Tibial nerve (tissue), 4 donors: ENCODE data around the gene TNS3. TPM values are rescaled to one million over a fixed set of nuclear protein-coding genes. Genes with fewer than 3 reads are reported as not detected.

Experiments used
- DNase-seq, 2 donors: peaks; one replicate each; pipeline ENCODE4 v3.0.0-alpha.2; 2019; ENCODE audit warnings: low spot score in 2 of 2
- H3K27ac ChIP-seq, 4 donors: fragments of 200-600 bp; sonication (generic) in 3 of 4; one replicate each; pipeline ENCODE4 v1.5.1; 2017 to 2019; ENCODE audit warnings: mild to moderate bottlenecking in 1 of 4
- H3K27me3 ChIP-seq, 2 donors: fragments of 200-600 bp; sonication (generic) in 1 of 2; one replicate each; pipeline versions ENCODE4 v1.5.1 to v1.6.0; 2017 to 2019
- H3K36me3 ChIP-seq, 3 donors: fragments of 200-600 bp; sonication (generic); one replicate each; pipeline ENCODE4 v1.5.1; 2018 to 2019
- H3K4me1 ChIP-seq, 4 donors: fragments of 200-600 bp; sonication (generic) in 3 of 4; one replicate each; pipeline ENCODE4 v1.5.1; 2017 to 2019
- H3K4me3 ChIP-seq, 4 donors: fragments of 200-600 bp; sonication (generic) in 3 of 4; one replicate each; pipeline ENCODE4 v1.5.1; 2017 to 2019; ENCODE audit warnings: mild to moderate bottlenecking in 1 of 4, moderate library complexity in 1 of 4
- H3K9me3 ChIP-seq, 4 donors: fragments of 200-600 bp; sonication (generic) in 3 of 4; one replicate each; pipeline ENCODE4 v1.5.1; 2017 to 2019
- EP300 ChIP-seq, 2 donors: sonication (generic); formaldehyde crosslinking; IDR thresholded peaks; one replicate each; pipeline ENCODE4 v1.6.1; 2017; ENCODE audit warnings: antibody characterized with exemption in 2 of 2, mild to moderate bottlenecking in 1 of 2
- POLR2A ChIP-seq, 2 donors: fragments of 450-650 bp; IDR thresholded peaks; one replicate each; pipeline ENCODE4 v1.6.1; 2017; ENCODE audit warnings: antibody characterized with exemption in 2 of 2, mild to moderate bottlenecking in 2 of 2, moderate library complexity in 2 of 2
- WGBS, 2 donors: methylation state at CpG; one replicate each; pipeline ENCODE4 v1.1.5; 2018; 5-methylcytosine and 5-hydroxymethylcytosine counted together
- total RNA-seq, 4 donors: library from RNA; depleted of rRNA; stranded (reverse); fragments of >200 nt; gene quantifications; one replicate each; pipeline ENCODE4 v1.1.0, GENCODE V29; 2016
- TF ChIP-seq, protein P1 (sequence below), 5 experiments: fragments of 200-600 bp in 3 of 5; fragments of 450-650 bp in 2 of 5; sonication (generic) in 3 of 5; IDR thresholded peaks; one replicate each; pipeline ENCODE4 v1.5.1; 2016 to 2019; ENCODE audit warnings: antibody characterized with exemption in 5 of 5, mild to moderate bottlenecking in 3 of 5, moderate library complexity in 2 of 5

TNS3 gene
- total RNA-seq, 4 donors from 2014 or later: 118 to 142 (median 133) TPM

DNA sequence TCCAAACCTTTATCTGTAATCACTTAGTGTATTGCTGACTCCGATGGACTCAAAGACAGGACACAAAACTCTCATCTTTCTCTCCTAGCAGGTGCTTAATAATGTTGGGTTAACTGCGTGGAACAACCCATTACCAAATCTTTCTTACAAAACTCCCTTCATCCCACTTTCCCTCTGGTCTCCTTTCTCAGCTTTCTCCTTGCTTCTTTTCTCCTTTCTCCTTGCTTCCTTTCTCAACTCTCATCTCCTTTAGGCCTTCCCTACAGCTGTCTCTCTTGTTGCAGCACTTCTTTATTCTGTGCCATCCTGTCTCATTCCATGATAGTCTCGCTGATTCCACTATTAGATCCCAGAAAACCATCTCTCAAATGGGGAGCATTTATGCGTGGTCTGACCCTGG lies 67.5 kb downstream of the TNS3 start:
- TF ChIP-seq POLR2A (IDR thresholded peaks at IDR 0.05) (no peak), EP300 (IDR thresholded peaks at IDR 0.05) (no peak)
- TF ChIP-seq, protein P1, sequence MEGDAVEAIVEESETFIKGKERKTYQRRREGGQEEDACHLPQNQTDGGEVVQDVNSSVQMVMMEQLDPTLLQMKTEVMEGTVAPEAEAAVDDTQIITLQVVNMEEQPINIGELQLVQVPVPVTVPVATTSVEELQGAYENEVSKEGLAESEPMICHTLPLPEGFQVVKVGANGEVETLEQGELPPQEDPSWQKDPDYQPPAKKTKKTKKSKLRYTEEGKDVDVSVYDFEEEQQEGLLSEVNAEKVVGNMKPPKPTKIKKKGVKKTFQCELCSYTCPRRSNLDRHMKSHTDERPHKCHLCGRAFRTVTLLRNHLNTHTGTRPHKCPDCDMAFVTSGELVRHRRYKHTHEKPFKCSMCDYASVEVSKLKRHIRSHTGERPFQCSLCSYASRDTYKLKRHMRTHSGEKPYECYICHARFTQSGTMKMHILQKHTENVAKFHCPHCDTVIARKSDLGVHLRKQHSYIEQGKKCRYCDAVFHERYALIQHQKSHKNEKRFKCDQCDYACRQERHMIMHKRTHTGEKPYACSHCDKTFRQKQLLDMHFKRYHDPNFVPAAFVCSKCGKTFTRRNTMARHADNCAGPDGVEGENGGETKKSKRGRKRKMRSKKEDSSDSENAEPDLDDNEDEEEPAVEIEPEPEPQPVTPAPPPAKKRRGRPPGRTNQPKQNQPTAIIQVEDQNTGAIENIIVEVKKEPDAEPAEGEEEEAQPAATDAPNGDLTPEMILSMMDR (IDR thresholded peaks at IDR 0.05): no peak
- H3K4me3 ChIP-seq: no peak overlapping the region
- H3K27ac ChIP-seq: peak overlapping the region in 2 of 4 donors; percentile 15 to 62
- no peak for DNase-seq
- H3K4me1 ChIP-seq: peaks cover 0 to 75% (median 26%) of the 10 kb centered on the region in 4 donors
- H3K27me3 ChIP-seq: no peaks in the 10 kb centered on the region
- no peaks in the 10 kb centered on the region for H3K9me3 ChIP-seq
- peaks cover 0 to 2% (median 0%) of the 10 kb centered on the region in 3 donors for H3K36me3 ChIP-seq
- WGBS, 2 donors: 86 to 97% methylated on average over 4 of the region's 4 CpGs

DNA sequence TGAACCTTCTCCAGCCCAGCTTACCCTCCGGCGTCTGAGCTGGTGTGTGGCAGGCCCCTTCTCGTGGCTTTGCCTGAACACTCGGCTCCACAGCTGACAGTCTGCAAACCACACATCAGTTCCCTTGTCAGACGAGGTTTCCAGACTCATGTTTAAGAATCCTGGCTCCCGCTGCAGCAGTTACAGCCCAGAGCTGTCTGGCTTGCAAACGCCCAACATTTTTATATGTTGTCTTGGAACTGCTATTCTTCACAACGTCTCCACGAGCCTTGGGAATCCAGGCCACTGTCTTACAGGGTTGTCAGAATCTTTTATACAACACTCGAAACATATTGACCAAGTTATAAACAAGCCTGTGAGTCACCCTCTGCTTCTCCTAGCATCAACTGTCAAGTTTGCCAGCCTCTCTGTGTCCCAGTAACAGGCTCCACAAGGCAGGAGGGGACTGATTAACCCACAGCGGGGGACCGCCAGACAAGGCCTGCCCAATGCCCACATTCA lies 68.1 kb downstream of the TNS3 start:
- DNase-seq: no peak
- Histone ChIP-seq H3K9me3 (no peaks in the 10 kb centered on the region), H3K36me3 (peaks cover 0 to 8% (median 0%) of the 10 kb centered on the region in 3 donors), H3K4me1 (peaks cover 0 to 69% (median 23%) of the 10 kb centered on the region in 4 donors), H3K4me3 (no peak overlapping the region), H3K27me3 (no peaks in the 10 kb centered on the region), H3K27ac (peak overlapping the region in 3 of 4 donors; percentile 15 to 62 (median 30))
- TF ChIP-seq EP300 (IDR thresholded peaks at IDR 0.05) (no peak), POLR2A (IDR thresholded peaks at IDR 0.05) (no peak)
- TF ChIP-seq, protein P1 (IDR thresholded peaks at IDR 0.05): no peak
- 25 to 35% methylated on average over 12 of the region's 12 CpGs for WGBS, 2 donors

DNA sequence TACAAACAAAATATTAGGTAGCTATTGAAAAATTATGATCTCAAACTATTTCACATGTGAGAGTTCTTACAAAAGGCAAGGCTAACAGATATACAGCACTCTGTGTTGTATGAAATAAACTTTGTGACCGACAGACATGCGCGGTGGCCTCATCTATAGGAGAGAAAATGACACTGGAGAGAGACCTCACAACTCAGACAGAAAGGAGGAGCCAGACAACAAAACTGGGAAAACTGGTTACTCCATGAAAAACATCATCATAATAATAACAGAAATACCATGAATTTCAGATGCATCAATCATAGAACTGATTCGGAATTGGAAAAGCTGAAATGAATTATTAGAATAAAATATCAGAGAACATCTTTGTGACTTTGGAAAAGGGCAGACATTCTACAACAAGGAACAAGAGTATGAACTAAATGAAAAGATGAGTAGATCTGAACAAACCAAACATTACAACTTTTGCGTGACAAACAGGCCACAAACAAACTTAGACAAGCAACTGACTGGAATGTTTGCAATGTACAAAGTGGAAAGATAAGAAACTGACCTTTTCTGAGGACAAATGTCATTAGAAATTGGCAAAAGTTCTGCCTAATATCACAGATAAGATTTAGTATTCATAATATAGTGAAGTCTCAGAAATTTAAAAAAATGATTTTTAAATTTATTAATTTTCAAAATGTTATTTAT lies 69.3 kb downstream of the TNS3 start:
- peak overlapping the region in 2 of 4 donors; percentile 36 to 62 for H3K27ac ChIP-seq
- H3K4me3 ChIP-seq: no peak overlapping the region
- H3K4me1 ChIP-seq: peaks cover 0 to 69% (median 19%) of the 10 kb centered on the region in 4 donors
- no peak for DNase-seq
- H3K9me3 ChIP-seq: no peaks in the 10 kb centered on the region
- TF ChIP-seq, protein P1 (IDR thresholded peaks at IDR 0.05): no peak
- no peak for TF ChIP-seq POLR2A (IDR thresholded peaks at IDR 0.05)
- no peak for TF ChIP-seq EP300 (IDR thresholded peaks at IDR 0.05)
- H3K27me3 ChIP-seq: no peaks in the 10 kb centered on the region
- 60 to 61% methylated on average over 5 of the region's 5 CpGs for WGBS, 2 donors
- peaks cover 0 to 14% (median 0%) of the 10 kb centered on the region in 3 donors for H3K36me3 ChIP-seq

DNA sequence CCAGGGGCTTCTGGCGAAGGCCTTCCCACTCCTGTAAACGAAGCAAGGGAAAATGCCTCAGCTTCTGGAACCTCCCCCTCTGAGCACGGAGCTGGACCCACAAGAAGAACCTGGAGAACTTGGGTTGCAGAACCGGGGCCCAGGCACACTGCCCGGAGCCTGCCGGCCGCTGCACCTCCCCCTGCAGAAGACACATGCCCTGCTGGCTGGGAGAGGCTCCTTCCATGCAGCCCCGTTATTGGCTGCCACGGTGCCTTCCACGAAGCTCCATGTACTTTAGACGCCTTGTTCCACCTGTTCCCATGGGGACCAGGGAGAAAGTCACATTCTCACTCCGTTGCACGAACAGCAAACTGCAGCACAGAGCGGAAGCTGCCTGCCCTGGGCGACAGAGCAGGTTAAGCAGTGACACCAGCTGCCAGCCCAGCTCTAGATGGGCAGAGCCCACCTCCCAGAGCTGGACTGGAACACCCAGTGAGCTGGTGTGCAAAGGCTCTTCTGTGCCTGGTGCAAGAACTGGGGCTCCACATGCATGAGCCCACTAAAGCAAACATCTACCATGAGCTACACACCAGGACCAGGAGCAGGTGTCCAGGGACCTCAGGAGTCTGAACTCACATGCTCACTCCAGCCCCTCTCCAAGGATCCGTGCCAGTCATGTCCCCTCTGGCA lies 70.1 kb downstream of the TNS3 start:
- H3K36me3 ChIP-seq: peaks cover 0 to 14% (median 0%) of the 10 kb centered on the region in 3 donors
- peaks cover 0 to 69% (median 22%) of the 10 kb centered on the region in 4 donors for H3K4me1 ChIP-seq
- WGBS, 2 donors: 86 to 87% methylated on average over 16 of the region's 16 CpGs
- TF ChIP-seq, protein P1 (IDR thresholded peaks at IDR 0.05): no peak
- TF ChIP-seq POLR2A (IDR thresholded peaks at IDR 0.05): no peak
- TF ChIP-seq EP300 (IDR thresholded peaks at IDR 0.05): no peak
- H3K4me3 ChIP-seq: no peak overlapping the region
- DNase-seq: no peak
- H3K27ac ChIP-seq: peak overlapping the region in 1 of 4 donors; percentile 36
- no peaks in the 10 kb centered on the region for H3K27me3 ChIP-seq
- H3K9me3 ChIP-seq: no peaks in the 10 kb centered on the region

DNA sequence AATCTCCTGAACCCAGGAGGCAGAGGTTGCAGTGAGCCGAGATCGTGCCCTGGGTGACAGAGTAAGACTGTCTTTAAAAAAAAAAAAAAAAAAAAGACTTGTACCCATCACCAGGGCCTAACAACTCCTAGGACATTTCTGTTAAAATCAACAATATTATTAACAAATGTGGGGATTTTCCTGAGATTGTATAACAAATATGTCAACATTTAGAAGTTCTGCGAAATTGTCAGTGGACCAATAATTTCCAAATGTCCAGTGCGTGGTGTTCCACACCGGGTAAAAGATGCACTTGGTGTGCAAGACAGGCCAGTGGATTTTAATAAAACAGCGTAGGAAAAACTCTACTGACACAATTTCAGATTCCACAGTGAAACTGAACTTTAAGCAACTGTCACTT lies 71.1 kb downstream of the TNS3 start:
- Histone ChIP-seq H3K27ac (no peak overlapping the region), H3K9me3 (no peaks in the 10 kb centered on the region), H3K27me3 (no peaks in the 10 kb centered on the region), H3K36me3 (peaks cover 0 to 14% (median 0%) of the 10 kb centered on the region in 3 donors), H3K4me1 (peaks cover 0 to 71% (median 29%) of the 10 kb centered on the region in 4 donors), H3K4me3 (no peak overlapping the region)
- WGBS, 2 donors: 85 to 86% methylated on average over 6 of the region's 6 CpGs
- DNase-seq: no peak
- no peak for TF ChIP-seq POLR2A (IDR thresholded peaks at IDR 0.05)
- TF ChIP-seq, protein P1 (IDR thresholded peaks at IDR 0.05): no peak
- TF ChIP-seq EP300 (IDR thresholded peaks at IDR 0.05): no peak
